Jurkat, Clone E6-1 (cell line): Measurements from ENCODE around the gene ZBTB43.

Experiments
- DNase-seq: peaks from one replicate; pipeline ENCODE4 v3.0.0-alpha.2; 2011; ENCODE audit warnings: low read depth, low spot score
- H3K4me3 ChIP-seq: 2 replicates; pipeline ENCODE4 v1.5.1; 2011; ENCODE audit warnings: mild to moderate bottlenecking, low read length, control low read depth, moderate library complexity

Gene ZBTB43

GRCh38 chr9:126877418-126877817 is 72.6 kb downstream of the ZBTB43 start:
- H3K4me3 ChIP-seq = no peak overlapping the region
- DNase-seq = peak; percentile 17

- H3K4me3 ChIP-seq = no peak overlapping the region
- no peak for DNase-seq
Observed at GRCh38 chr9:126879288-126879687, 74.4 kb downstream of the ZBTB43 start.

GRCh38 chr9:126880226-126880946 is 75.5 kb downstream of the ZBTB43 start:
- DNase-seq = no peak
- H3K4me3 ChIP-seq = no peak overlapping the region

GRCh38 chr9:126880947-126881332 is 76.1 kb downstream of the ZBTB43 start:
- DNase-seq = no peak
- no peak overlapping the region for H3K4me3 ChIP-seq

- H3K4me3 ChIP-seq = no peak overlapping the region
- DNase-seq = no peak
Observed at GRCh38 chr9:126882746-126883145, 77.9 kb downstream of the ZBTB43 start.

GRCh38 chr9:126883636-126884035 is 78.8 kb downstream of the ZBTB43 start:
- no peak overlapping the region for H3K4me3 ChIP-seq
- DNase-seq = no peak

GRCh38 chr9:126885131-126885641 is 80.3 kb downstream of the ZBTB43 start:
- DNase-seq = no peak
- no peak overlapping the region for H3K4me3 ChIP-seq

GRCh38 chr9:126886034-126886822 is 81.4 kb downstream of the ZBTB43 start:
- no peak overlapping the region for H3K4me3 ChIP-seq
- no peak for DNase-seq

- no peak for DNase-seq
- no peak overlapping the region for H3K4me3 ChIP-seq
Observed at GRCh38 chr9:126886897-126887296, 82.1 kb downstream of the ZBTB43 start.
